ENCODE data around the gene RAP2C.

Gene RAP2C

GRCh38 chrX:132218100-132218812 is 991 bp downstream of the RAP2C start:
- H3K9me3 ChIP-seq (ENCODE audit: control insufficient read depth, low read length): no peaks in the 10 kb centered on the region
- H3K4me3 ChIP-seq (ENCODE audit: low read length): peak overlapping the region; percentile 90
- H3K4me1 ChIP-seq (ENCODE audit: control insufficient read depth, insufficient read depth, low read length): peaks cover 17% of the 10 kb centered on the region
- peak; percentile 89 for DNase-seq (ENCODE audit: low read depth)
- peak overlapping the region; percentile 93 for H3K9ac ChIP-seq (ENCODE audit: low read length)
- H3K27me3 ChIP-seq (replicated peaks; ENCODE audit: control insufficient read depth, insufficient read depth, low read length): peaks cover 5% of the 10 kb centered on the region
- peaks cover 6% of the 10 kb centered on the region for H3K36me3 ChIP-seq (ENCODE audit: control insufficient read depth, insufficient read depth, low read length, severe bottlenecking)

- Histone ChIP-seq H3K9me3 (ENCODE audit: control insufficient read depth, low read length) (no peaks in the 10 kb centered on the region), H3K27me3 (replicated peaks; ENCODE audit: control insufficient read depth, insufficient read depth, low read length) (peaks cover 5% of the 10 kb centered on the region), H3K4me1 (ENCODE audit: control insufficient read depth, insufficient read depth, low read length) (peaks cover 18% of the 10 kb centered on the region), H3K4me3 (ENCODE audit: low read length) (peak overlapping the region; percentile 92), H3K36me3 (ENCODE audit: control insufficient read depth, insufficient read depth, low read length, severe bottlenecking) (peaks cover 14% of the 10 kb centered on the region), H3K9ac (ENCODE audit: low read length) (peak overlapping the region; percentile 90)
- peak; percentile 79 for DNase-seq (ENCODE audit: low read depth)
These were observed 1.8 kb downstream of the RAP2C start for GRCh38 chrX:132217203-132218073.

DNA sequence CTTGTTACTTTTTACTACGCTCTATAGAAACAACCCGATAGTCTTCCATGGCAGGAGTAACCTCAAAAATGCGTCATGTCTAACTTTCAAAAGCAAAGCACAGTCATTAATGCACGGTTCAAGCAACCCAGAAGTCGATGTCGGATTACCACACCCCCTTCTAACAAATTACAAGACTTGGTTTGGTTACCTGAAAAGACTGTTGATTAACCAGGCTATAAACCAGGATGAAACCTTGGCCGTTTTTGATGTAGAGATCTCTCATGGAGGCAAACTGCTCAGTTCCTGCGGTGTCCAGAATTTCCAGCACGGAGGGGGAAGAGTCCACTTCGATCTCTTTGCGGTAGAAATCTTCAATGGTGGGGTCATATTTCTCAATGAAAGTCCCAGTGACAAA is 2.4 kb downstream of the RAP2C start:
- peaks cover 18% of the 10 kb centered on the region for H3K4me1 ChIP-seq (ENCODE audit: control insufficient read depth, insufficient read depth, low read length)
- H3K27me3 ChIP-seq (replicated peaks; ENCODE audit: control insufficient read depth, insufficient read depth, low read length): peaks cover 2% of the 10 kb centered on the region
- DNase-seq (ENCODE audit: low read depth): peak; percentile 48
- H3K4me3 ChIP-seq (ENCODE audit: low read length): peak overlapping the region; percentile 92
- peaks cover 18% of the 10 kb centered on the region for H3K36me3 ChIP-seq (ENCODE audit: control insufficient read depth, insufficient read depth, low read length, severe bottlenecking)
- H3K9me3 ChIP-seq (ENCODE audit: control insufficient read depth, low read length): no peaks in the 10 kb centered on the region
- peak overlapping the region; percentile 90 for H3K9ac ChIP-seq (ENCODE audit: low read length)

DNA sequence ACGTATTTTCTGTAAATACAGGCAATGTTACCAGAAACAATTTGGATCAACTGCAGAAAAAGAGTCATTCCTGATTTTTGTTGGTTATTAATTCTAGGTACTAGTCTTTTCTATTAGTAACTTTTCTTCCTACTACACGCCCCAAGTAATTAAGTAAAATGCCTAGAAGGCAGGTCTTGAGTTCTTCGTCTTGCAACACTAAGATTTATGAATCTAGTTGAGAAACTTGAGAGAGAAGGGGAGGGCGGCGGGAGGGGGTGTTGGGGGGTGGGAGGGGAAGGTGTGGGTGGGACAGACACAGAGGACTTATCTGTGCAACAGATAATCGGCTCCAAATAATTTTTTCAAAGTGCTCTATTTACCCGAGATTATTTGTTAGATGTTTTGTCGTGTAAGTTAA is 3.0 kb downstream of the RAP2C start:
- Histone ChIP-seq H3K9ac (ENCODE audit: low read length) (peak overlapping the region; percentile 90), H3K4me3 (ENCODE audit: low read length) (peak overlapping the region; percentile 92), H3K36me3 (ENCODE audit: control insufficient read depth, insufficient read depth, low read length, severe bottlenecking) (peaks cover 20% of the 10 kb centered on the region), H3K27me3 (replicated peaks; ENCODE audit: control insufficient read depth, insufficient read depth, low read length) (no peaks in the 10 kb centered on the region), H3K9me3 (ENCODE audit: control insufficient read depth, low read length) (no peaks in the 10 kb centered on the region), H3K4me1 (ENCODE audit: control insufficient read depth, insufficient read depth, low read length) (peaks cover 18% of the 10 kb centered on the region)
- peak; percentile 54 for DNase-seq (ENCODE audit: low read depth)

DNA sequence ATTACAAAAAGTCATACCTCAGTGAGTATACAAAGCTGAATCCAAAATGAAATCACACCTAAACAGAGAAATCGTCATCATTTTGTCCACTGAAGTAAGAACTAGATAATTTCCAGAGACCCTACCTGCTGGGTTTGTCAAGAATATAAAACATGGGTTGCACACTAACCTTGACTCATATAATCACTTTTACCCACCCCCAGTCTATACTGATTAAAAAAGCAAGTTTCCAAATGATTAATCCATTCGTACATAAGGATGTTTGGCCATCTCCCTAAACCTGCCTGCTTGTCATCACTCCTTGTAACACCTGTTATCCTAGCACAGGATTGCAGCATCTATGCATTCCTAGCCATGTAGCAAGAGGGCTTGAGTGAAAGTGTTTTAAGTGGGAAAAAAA is 4.7 kb downstream of the RAP2C start:
- Histone ChIP-seq H3K4me3 (ENCODE audit: low read length) (peak overlapping the region; percentile 8), H3K27me3 (replicated peaks; ENCODE audit: control insufficient read depth, insufficient read depth, low read length) (peaks cover 3% of the 10 kb centered on the region), H3K4me1 (ENCODE audit: control insufficient read depth, insufficient read depth, low read length) (peaks cover 16% of the 10 kb centered on the region), H3K9ac (ENCODE audit: low read length) (no peak overlapping the region), H3K36me3 (ENCODE audit: control insufficient read depth, insufficient read depth, low read length, severe bottlenecking) (peaks cover 25% of the 10 kb centered on the region), H3K9me3 (ENCODE audit: control insufficient read depth, low read length) (no peaks in the 10 kb centered on the region)
- DNase-seq (ENCODE audit: low read depth): peak; percentile 12

GRCh38 chrX:132209527-132209926 is 9.7 kb downstream of the RAP2C start:
- peak; percentile 69 for DNase-seq (ENCODE audit: low read depth)
- peaks cover 32% of the 10 kb centered on the region for H3K36me3 ChIP-seq (ENCODE audit: control insufficient read depth, insufficient read depth, low read length, severe bottlenecking)
- H3K9me3 ChIP-seq (ENCODE audit: control insufficient read depth, low read length): no peaks in the 10 kb centered on the region

GRCh38 chrX:132208422-132208821 is 10.8 kb downstream of the RAP2C start:
- H3K4me3 ChIP-seq (ENCODE audit: low read length): no peak overlapping the region
- peaks cover 10% of the 10 kb centered on the region for H3K4me1 ChIP-seq (ENCODE audit: control insufficient read depth, insufficient read depth, low read length)
- H3K9ac ChIP-seq (ENCODE audit: low read length): no peak overlapping the region
- no peaks in the 10 kb centered on the region for H3K9me3 ChIP-seq (ENCODE audit: control insufficient read depth, low read length)
- no peak for DNase-seq (ENCODE audit: low read depth)
- peaks cover 3% of the 10 kb centered on the region for H3K27me3 ChIP-seq (replicated peaks; ENCODE audit: control insufficient read depth, insufficient read depth, low read length)
- peaks cover 28% of the 10 kb centered on the region for H3K36me3 ChIP-seq (ENCODE audit: control insufficient read depth, insufficient read depth, low read length, severe bottlenecking)

More at GRCh38 chrX:132209527-132209926, 9.7 kb downstream of the RAP2C start:
- no peak overlapping the region for H3K9ac ChIP-seq (ENCODE audit: low read length)
- no peak overlapping the region for H3K4me3 ChIP-seq (ENCODE audit: low read length)
- H3K27me3 ChIP-seq (replicated peaks; ENCODE audit: control insufficient read depth, insufficient read depth, low read length): peaks cover 3% of the 10 kb centered on the region
- peaks cover 16% of the 10 kb centered on the region for H3K4me1 ChIP-seq (ENCODE audit: control insufficient read depth, insufficient read depth, low read length)

DNA sequence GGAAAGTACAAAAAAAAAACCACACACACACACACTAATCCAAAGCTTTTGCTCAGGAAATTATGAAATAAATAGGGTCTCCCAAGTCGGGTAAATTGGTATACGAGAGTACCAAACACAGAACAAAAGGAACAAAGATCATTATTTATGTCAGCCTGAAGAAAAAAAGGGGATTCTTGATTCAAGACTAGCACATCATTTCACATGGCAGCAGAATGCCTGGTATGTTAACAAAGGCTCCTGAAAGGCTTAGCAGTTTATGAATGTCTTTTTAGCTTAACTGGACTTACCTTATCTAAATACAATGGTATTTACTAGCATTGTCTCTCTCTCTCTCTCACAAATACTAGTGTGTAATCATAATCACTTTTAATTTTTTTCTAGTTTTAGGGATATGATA is 11.3 kb downstream of the RAP2C start:
- peaks cover 3% of the 10 kb centered on the region for H3K27me3 ChIP-seq (replicated peaks; ENCODE audit: control insufficient read depth, insufficient read depth, low read length)
- no peak for DNase-seq (ENCODE audit: low read depth)
- peaks cover 23% of the 10 kb centered on the region for H3K36me3 ChIP-seq (ENCODE audit: control insufficient read depth, insufficient read depth, low read length, severe bottlenecking)
- H3K4me1 ChIP-seq (ENCODE audit: control insufficient read depth, insufficient read depth, low read length): peaks cover 8% of the 10 kb centered on the region
- no peaks in the 10 kb centered on the region for H3K9me3 ChIP-seq (ENCODE audit: control insufficient read depth, low read length)
- H3K4me3 ChIP-seq (ENCODE audit: low read length): no peak overlapping the region
- no peak overlapping the region for H3K9ac ChIP-seq (ENCODE audit: low read length)

DNA sequence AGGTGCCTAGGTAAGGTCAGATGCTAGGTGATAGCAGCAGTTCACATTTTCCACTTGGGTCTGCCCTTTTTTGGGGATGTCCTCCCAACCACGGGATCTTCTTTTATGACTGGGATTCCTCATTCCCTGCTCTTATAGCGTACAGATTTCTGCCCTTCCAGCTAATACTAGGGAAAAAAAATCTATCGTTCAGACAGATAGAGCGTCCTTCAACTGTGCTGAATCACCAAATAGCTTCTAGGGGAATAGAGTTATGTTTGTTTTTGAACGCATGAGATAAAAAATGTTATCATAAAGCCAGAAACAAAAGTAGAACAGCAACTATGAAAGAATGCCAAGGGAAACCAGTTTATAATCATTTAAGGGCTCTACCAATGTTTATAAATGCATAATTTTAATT is 13.0 kb downstream of the RAP2C start:
- no peak for DNase-seq (ENCODE audit: low read depth)
- Histone ChIP-seq H3K36me3 (ENCODE audit: control insufficient read depth, insufficient read depth, low read length, severe bottlenecking) (peaks cover 11% of the 10 kb centered on the region), H3K9me3 (ENCODE audit: control insufficient read depth, low read length) (no peaks in the 10 kb centered on the region), H3K4me1 (ENCODE audit: control insufficient read depth, insufficient read depth, low read length) (peaks cover 8% of the 10 kb centered on the region), H3K9ac (ENCODE audit: low read length) (no peak overlapping the region), H3K4me3 (ENCODE audit: low read length) (peak overlapping the region; percentile 18), H3K27me3 (replicated peaks; ENCODE audit: control insufficient read depth, insufficient read depth, low read length) (peaks cover 3% of the 10 kb centered on the region)

GRCh38 chrX:132204629-132205028 is 14.6 kb downstream of the RAP2C start:
- peaks cover 5% of the 10 kb centered on the region for H3K27me3 ChIP-seq (replicated peaks; ENCODE audit: control insufficient read depth, insufficient read depth, low read length)
- H3K9ac ChIP-seq (ENCODE audit: low read length): no peak overlapping the region
- no peaks in the 10 kb centered on the region for H3K9me3 ChIP-seq (ENCODE audit: control insufficient read depth, low read length)
- peaks cover 6% of the 10 kb centered on the region for H3K4me1 ChIP-seq (ENCODE audit: control insufficient read depth, insufficient read depth, low read length)
- peaks cover 7% of the 10 kb centered on the region for H3K36me3 ChIP-seq (ENCODE audit: control insufficient read depth, insufficient read depth, low read length, severe bottlenecking)
- no peak overlapping the region for H3K4me3 ChIP-seq (ENCODE audit: low read length)
- no peak for DNase-seq (ENCODE audit: low read depth)

DNA sequence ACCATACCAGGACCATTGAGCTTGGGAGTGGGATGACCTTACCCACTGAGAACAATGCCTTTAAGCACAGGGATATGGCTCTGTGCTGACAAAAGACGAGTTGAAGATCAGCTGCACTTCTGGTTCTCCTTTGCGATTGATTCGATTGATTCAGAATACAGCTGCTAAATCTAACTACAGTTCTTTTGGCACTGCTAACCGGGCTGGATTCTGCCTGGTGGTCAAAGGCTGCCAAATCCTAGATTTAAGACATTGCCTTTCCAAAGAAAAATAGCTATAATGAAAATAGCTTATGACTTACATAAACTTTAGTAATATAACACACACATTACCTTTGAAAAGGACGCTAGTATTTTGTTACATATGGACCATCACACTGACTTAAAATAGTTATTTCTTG is 18.3 kb downstream of the RAP2C start:
- H3K4me3 ChIP-seq (ENCODE audit: low read length): no peak overlapping the region
- peaks cover 4% of the 10 kb centered on the region for H3K27me3 ChIP-seq (replicated peaks; ENCODE audit: control insufficient read depth, insufficient read depth, low read length)
- H3K9ac ChIP-seq (ENCODE audit: low read length): no peak overlapping the region
- no peaks in the 10 kb centered on the region for H3K4me1 ChIP-seq (ENCODE audit: control insufficient read depth, insufficient read depth, low read length)
- DNase-seq (ENCODE audit: low read depth): no peak
- no peaks in the 10 kb centered on the region for H3K9me3 ChIP-seq (ENCODE audit: control insufficient read depth, low read length)
- peaks cover 7% of the 10 kb centered on the region for H3K36me3 ChIP-seq (ENCODE audit: control insufficient read depth, insufficient read depth, low read length, severe bottlenecking)
